ENCODE data around the gene NUP93. TPM values are rescaled to one million over a fixed set of nuclear protein-coding genes. Genes with fewer than 3 reads are reported as not detected.
A peak's percentile ranks its signal among the peaks of the same experiment; 100 is the strongest.

NUP93 gene
- total RNA-seq: 10 to 100 TPM; 38.2 to 46.5 (median 41.2) TPM

DNA sequence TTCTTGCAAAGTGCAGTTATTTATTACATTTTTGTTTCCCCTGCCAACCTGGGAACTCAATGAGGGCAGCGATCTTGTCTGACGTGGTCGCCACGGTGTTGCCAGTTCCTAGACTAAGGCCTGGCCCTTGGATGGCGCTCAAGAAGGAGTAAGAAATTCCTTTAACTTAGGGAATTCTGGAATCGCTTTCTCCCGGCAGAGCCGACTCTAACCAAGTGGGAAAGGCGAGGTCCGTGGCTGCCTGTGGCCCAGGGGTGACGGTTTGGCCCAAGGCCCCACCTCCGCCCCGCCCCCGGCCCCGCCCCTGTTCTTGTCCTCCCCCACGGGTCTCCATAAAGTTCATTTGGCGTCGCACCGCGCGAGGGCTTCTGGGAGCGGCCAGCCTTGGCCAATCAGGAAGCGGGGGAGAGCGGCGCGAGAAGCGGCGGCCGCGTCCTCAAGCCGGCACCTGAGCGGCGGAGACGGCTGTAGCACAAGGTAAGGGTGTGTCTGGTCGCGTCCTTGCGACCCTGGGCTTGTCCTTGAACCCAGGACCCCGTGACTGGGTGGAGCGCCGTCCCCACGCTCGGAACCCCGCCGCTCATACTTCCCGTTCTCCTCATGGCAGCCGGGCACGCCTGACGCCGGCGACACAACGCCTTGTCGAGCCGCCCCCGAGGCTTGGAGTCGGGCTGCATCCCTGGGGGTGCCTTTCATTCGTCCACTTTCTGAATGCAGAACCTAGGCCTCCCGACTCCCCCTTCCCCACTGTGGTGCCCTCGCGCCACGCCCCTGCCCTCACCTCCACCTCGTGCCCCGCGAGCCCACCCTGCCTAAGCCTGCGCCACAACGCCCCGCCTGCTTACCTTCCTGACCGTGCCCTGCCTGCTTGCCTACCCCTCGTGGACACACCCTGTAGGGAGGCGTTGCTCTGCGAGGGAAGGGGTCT is at the start of gene NUP93:
NUP93 (plus strand) TSS at position 395 of the 928 bp plus-strand sequence. CDS start 18,119 bp downstream, outside the sequence.
- peak in 2 of 4 donors; percentile 56 to 64 for TF ChIP-seq POLR2A (IDR thresholded peaks at IDR 0.05)
- TF ChIP-seq, protein P1, sequence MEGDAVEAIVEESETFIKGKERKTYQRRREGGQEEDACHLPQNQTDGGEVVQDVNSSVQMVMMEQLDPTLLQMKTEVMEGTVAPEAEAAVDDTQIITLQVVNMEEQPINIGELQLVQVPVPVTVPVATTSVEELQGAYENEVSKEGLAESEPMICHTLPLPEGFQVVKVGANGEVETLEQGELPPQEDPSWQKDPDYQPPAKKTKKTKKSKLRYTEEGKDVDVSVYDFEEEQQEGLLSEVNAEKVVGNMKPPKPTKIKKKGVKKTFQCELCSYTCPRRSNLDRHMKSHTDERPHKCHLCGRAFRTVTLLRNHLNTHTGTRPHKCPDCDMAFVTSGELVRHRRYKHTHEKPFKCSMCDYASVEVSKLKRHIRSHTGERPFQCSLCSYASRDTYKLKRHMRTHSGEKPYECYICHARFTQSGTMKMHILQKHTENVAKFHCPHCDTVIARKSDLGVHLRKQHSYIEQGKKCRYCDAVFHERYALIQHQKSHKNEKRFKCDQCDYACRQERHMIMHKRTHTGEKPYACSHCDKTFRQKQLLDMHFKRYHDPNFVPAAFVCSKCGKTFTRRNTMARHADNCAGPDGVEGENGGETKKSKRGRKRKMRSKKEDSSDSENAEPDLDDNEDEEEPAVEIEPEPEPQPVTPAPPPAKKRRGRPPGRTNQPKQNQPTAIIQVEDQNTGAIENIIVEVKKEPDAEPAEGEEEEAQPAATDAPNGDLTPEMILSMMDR (IDR thresholded peaks at IDR 0.05): peak in 1 of 6 experiments; percentile 3
- peak; percentile 59 for DNase-seq
- Histone ChIP-seq H3K4me1 (peaks cover 6 to 45% (median 18%) of the 10 kb centered on the region in 3 donors), H3K9me3 (no peaks in the 10 kb centered on the region), H3K36me3 (no peaks in the 10 kb centered on the region), H3K27ac (peak within 1 kb of the TSS; percentile 84 to 90 (median 88)), H3K4me3 (peak within 1 kb of the TSS; percentile 88 to 94 (median 92)), H3K27me3 (no peaks in the 10 kb centered on the region)
- 0% methylated on average over 20 to 26 of the region's 70 CpGs for whole genome bisulfite sequencing, 2 donors
- intact Hi-C loops (cut with DNase I): no loop called here

DNA sequence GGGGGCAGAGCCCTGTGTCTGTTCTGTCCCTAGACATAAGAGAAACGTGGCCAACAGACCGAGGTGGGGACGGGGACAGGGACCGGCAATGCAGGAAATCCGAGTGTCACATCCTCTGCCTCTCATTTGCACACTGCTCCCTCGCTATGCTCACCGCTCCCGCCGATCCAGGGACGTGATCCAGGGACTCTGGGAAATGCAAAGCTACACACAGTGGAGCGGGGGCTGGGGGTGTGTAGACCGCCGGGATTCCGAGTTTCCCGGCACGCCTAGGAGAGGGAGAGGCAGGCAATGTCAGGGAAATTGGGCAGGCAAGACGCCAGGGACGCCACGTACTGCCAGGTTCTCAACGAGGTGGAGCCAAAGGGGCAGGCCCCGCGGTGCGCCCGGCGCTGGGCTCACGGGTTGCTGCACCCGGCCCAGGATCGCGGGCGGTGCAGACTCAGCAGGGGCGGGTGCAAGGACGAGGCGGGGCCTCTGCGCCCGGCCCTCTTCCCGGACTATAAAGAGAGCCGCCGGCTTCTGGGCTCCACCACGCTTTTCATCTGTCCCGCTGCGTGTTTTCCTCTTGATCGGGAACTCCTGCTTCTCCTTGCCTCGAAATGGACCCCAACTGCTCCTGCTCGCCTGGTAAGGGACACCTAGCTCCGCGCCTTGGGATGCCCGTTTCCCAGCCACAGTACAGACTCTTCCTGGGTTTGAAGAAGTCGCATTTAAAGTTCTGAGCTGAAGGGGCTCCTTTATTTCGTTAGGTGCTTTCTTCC is 47.8 kb upstream of the NUP93 start, which contains the start of gene MT1X:
MT1X (plus strand) TSS at position 532 of the 764 bp plus-strand sequence; CDS start at position 603, 71 bp downstream.
- H3K9me3 ChIP-seq: no peaks in the 10 kb centered on the region
- H3K4me1 ChIP-seq: peaks cover 28 to 78% (median 35%) of the 10 kb centered on the region in 3 donors
- H3K27ac ChIP-seq: peak within 1 kb of the TSS; percentile 86 to 93 (median 90)
- no peaks in the 10 kb centered on the region for H3K27me3 ChIP-seq
- TF ChIP-seq POLR2A (IDR thresholded peaks at IDR 0.05): peak in 3 of 4 donors; percentile 58 to 98 (median 98)
- TF ChIP-seq, protein P1 (IDR thresholded peaks at IDR 0.05): peak in 1 of 6 experiments; percentile 12
- peak within 1 kb of the TSS; percentile 67 to 87 (median 82) for H3K4me3 ChIP-seq
- peaks cover 0 to 12% (median 0%) of the 10 kb centered on the region in 3 donors for H3K36me3 ChIP-seq
- 2 to 3% methylated on average over 10 to 39 of the region's 49 CpGs for WGBS, 2 donors
- intact Hi-C loops (cut with DNase I): no loop called here
- peak; percentile 50 for DNase-seq

DNA sequence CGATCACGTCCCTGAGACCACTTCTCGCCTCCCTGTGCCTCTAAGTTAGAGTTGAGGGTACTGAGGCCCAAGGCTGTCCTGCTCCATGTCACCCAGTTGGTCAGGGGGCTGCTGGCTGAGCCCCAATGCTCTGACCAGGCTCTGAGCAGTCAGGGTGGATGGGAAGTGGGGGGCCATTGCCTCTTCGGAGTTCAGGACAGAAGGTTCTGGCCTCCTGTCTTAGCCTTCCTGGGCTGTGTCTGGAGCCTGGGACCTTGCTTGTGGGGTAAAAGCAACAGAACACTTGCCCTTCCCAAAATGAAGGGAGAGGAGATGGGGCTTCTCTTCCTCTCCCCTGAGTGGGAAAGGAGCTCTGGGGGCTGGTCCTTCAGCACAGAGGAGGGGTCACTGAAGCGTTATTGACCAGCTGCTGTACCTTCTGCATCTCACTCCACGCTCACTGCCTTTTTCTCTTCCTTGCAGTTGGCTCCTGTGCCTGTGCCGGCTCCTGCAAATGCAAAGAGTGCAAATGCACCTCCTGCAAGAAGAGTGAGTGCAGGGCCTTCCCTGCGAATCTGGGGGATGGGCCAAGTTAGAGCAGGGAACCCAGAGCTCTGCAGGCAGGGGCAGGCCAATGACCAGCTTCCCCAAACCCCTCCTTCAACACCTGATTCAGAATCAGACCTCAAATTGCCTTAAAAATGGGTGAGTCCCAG is 47.1 kb upstream of the NUP93 start:
- Histone ChIP-seq H3K27me3 (no peaks in the 10 kb centered on the region), H3K4me1 (peaks cover 28 to 80% (median 35%) of the 10 kb centered on the region in 3 donors), H3K9me3 (no peaks in the 10 kb centered on the region), H3K36me3 (peaks cover 0 to 12% (median 0%) of the 10 kb centered on the region in 3 donors), H3K27ac (peak overlapping the region; percentile 86 to 93 (median 90)), H3K4me3 (peak overlapping the region; percentile 67 to 87 (median 82))
- intact Hi-C loops (cut with DNase I): no loop called here
- TF ChIP-seq, protein P1 (IDR thresholded peaks at IDR 0.05): no peak
- no peak for TF ChIP-seq POLR2A (IDR thresholded peaks at IDR 0.05)
- 12 to 17% methylated on average over 3 to 7 of the region's 8 CpGs for WGBS, 2 donors
- DNase-seq: no peak

DNA sequence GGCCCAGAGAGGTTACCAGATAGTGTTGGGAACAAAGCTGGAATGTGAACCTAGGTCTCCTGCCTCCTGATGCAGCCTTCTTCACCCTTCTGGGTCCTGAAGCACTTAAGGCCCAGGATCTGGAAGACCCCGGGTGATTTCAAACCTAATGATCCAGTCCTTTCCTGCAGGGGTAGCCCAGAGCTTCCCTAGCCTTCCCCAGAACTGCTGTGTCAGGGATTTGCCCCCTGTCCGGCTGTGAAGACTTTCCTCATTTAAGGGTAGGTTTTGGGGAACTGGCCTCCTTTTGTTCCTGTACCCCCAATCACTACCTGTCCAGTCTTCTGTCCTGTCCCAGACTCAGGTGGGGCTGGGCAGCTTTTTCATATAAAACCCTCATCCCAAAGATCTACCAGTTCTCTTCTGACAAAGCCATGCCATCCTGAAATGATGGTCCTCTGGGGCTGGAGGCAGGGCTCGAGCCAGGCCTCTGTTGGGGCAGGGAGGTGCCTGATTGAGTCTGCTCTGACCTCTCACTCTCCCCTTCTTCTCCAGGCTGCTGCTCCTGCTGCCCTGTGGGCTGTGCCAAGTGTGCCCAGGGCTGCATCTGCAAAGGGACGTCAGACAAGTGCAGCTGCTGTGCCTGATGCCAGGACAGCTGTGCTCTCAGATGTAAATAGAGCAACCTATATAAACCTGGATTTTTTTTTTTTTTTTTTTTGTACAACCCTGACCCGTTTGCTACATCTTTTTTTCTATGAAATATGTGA is 46.3 kb upstream of the NUP93 start:
- no peak for DNase-seq
- intact Hi-C loops (cut with DNase I): no loop called here

More for the DNA sequence above, 46.3 kb upstream of the NUP93 start:
- peak overlapping the region; percentile 67 to 87 (median 82) for H3K4me3 ChIP-seq
- peaks cover 0 to 12% (median 0%) of the 10 kb centered on the region in 3 donors for H3K36me3 ChIP-seq
- TF ChIP-seq, protein P1 (IDR thresholded peaks at IDR 0.05): no peak
- no peak for TF ChIP-seq POLR2A (IDR thresholded peaks at IDR 0.05)
- H3K27ac ChIP-seq: peak overlapping the region; percentile 86 to 93 (median 90)
- no peaks in the 10 kb centered on the region for H3K9me3 ChIP-seq
- 42 to 48% methylated on average over 5 of the region's 5 CpGs for WGBS, 2 donors
- H3K4me1 ChIP-seq: peaks cover 28 to 80% (median 35%) of the 10 kb centered on the region in 3 donors
- no peaks in the 10 kb centered on the region for H3K27me3 ChIP-seq
